G401 (cell line): Measurements from ENCODE around the gene TMEM135. TPM values are rescaled to one million over a fixed set of nuclear protein-coding genes. Genes with fewer than 3 reads are reported as not detected.
"Not testable (repeated sequence)": the region's sequence is repeated elsewhere in the genome, so short reads cannot be mapped to it uniquely, and the experiment has no call there.

Experiments
- DNase-seq: peaks from one replicate; pipeline ENCODE4 v3.0.0-alpha.2; 2015; ENCODE audit warnings: low spot score
- in situ Hi-C: cut with HindIII; loops from 2 replicates; pipeline ENCODE4 v1.10.0; 2016; ENCODE audit warnings: low sequenced_read_pairs, mixed read lengths
- total RNA-seq: library from RNA; depleted of rRNA; stranded (reverse); fragments of >200 nt; shearing (Covaris generic); gene quantifications from 2 replicates; pipeline ENCODE4 v1.2.3, GENCODE V29; 2014

Gene TMEM135
- total RNA-seq, 1 experiment from 2014 or later, result 83.3 TPM

- DNase-seq, result no peak
- in situ Hi-C loops, result no loop called here
Observed at GRCh38 chr11:87015645-87016044, 22.1 kb upstream of the TMEM135 start.

- no peak for DNase-seq
- in situ Hi-C loops, result no loop called here
Observed at GRCh38 chr11:87019613-87020271, 18.0 kb upstream of the TMEM135 start.

GRCh38 chr11:87020336-87020735, 17.4 kb upstream of the TMEM135 start:
- in situ Hi-C loops, result no loop called here
- DNase-seq, result no peak

GRCh38 chr11:87020764-87021365, 16.9 kb upstream of the TMEM135 start:
- DNase-seq, result no peak
- in situ Hi-C loops, result no loop called here

- DNase-seq, result no peak
- in situ Hi-C loops, result no loop called here
Observed at GRCh38 chr11:87022254-87022653, 15.5 kb upstream of the TMEM135 start.

GRCh38 chr11:87022738-87023137, 15.0 kb upstream of the TMEM135 start:
- no peak for DNase-seq
- in situ Hi-C loops, result no loop called here

- in situ Hi-C loops, DNase-seq: not testable (repeated sequence)
Observed at GRCh38 chr11:87026415-87026814, 11.3 kb upstream of the TMEM135 start.

GRCh38 chr11:87030458-87031054, 7.2 kb upstream of the TMEM135 start:
- in situ Hi-C loops, result no loop called here
- no peak for DNase-seq

- in situ Hi-C loops, result no loop called here
Observed at GRCh38 chr11:87031433-87032170, 6.1 kb upstream of the TMEM135 start.

GRCh38 chr11:87033561-87033960, 4.2 kb upstream of the TMEM135 start:
- DNase-seq, result no peak

More at GRCh38 chr11:87031433-87032170, 6.1 kb upstream of the TMEM135 start:
- no peak for DNase-seq

GRCh38 chr11:87035976-87036583, 1.7 kb upstream of the TMEM135 start:
- DNase-seq, result no peak
- in situ Hi-C loops, result no loop called here

More at GRCh38 chr11:87033561-87033960, 4.2 kb upstream of the TMEM135 start:
- in situ Hi-C loops, result no loop called here

GRCh38 chr11:87036756-87037449, 831 bp upstream of the TMEM135 start:
- in situ Hi-C loops, result no loop called here
- DNase-seq, result peak; percentile 66

GRCh38 chr11:87038235-87038977, 672 bp downstream of the TMEM135 start:
- in situ Hi-C loops, result no loop called here
- peak; percentile 38 for DNase-seq

GRCh38 chr11:87039371-87039770, 1.6 kb downstream of the TMEM135 start:
- DNase-seq, result no peak
- in situ Hi-C loops, result no loop called here

GRCh38 chr11:87043894-87044293, 6.2 kb downstream of the TMEM135 start:
- no peak for DNase-seq
- in situ Hi-C loops, result no loop called here

- no peak for DNase-seq
- in situ Hi-C loops, result no loop called here
Observed at GRCh38 chr11:87046824-87047223, 9.1 kb downstream of the TMEM135 start.

- no peak for DNase-seq
- in situ Hi-C loops, result no loop called here
Observed at GRCh38 chr11:87056091-87056490, 18.4 kb downstream of the TMEM135 start.

GRCh38 chr11:87057749-87058148, 20.0 kb downstream of the TMEM135 start:
- DNase-seq, result no peak
- in situ Hi-C loops, result no loop called here
